ENCODE results near the gene GABRG3.

DNA sequence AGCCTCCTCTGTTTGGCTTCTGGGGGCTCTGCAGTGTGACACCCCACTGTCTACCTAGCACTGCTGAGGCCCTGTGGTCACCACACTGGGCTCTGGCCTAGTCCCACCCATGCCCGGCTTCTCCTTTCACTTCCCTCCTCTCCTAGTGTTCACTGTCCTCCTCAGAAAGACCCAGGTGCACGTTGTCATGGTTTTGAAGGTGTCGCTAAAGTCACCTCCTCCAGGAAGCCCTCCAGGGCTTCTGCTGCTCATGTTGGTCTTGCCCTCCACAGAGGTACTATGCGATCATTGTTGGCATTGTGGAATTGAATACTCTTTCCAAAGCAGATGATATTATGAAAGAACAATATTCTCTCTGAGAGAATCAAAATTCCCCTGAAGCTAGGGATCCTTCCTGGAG lies 163.5 kb downstream of the GABRG3 start:
- TF ChIP-seq, protein P1, sequence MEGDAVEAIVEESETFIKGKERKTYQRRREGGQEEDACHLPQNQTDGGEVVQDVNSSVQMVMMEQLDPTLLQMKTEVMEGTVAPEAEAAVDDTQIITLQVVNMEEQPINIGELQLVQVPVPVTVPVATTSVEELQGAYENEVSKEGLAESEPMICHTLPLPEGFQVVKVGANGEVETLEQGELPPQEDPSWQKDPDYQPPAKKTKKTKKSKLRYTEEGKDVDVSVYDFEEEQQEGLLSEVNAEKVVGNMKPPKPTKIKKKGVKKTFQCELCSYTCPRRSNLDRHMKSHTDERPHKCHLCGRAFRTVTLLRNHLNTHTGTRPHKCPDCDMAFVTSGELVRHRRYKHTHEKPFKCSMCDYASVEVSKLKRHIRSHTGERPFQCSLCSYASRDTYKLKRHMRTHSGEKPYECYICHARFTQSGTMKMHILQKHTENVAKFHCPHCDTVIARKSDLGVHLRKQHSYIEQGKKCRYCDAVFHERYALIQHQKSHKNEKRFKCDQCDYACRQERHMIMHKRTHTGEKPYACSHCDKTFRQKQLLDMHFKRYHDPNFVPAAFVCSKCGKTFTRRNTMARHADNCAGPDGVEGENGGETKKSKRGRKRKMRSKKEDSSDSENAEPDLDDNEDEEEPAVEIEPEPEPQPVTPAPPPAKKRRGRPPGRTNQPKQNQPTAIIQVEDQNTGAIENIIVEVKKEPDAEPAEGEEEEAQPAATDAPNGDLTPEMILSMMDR (IDR thresholded peaks at IDR 0.05; ENCODE audit: insufficient read depth, low read length, poor library complexity, severe bottlenecking): no peak
- no peak for TF ChIP-seq EZH2phosphoT487 (conservative IDR thresholded peaks at IDR 0.05; ENCODE audit: low read length)
